Progenitor cell of endocrine pancreas (in vitro differentiated cells): ENCODE results near the gene ABHD4. TPM values are rescaled to one million over a fixed set of nuclear protein-coding genes. Genes with fewer than 3 reads are reported as not detected.

Source experiments
- DNase-seq: peaks from one replicate; pipeline ENCODE4 v3.0.0; 2021; ENCODE audit warnings: low spot score; ENCODE audit not compliant: unreplicated experiment
- H3K27ac Mint-ChIP-seq: 2 replicates; pipeline ENCODE4 v1.8.0; 2021; ENCODE audit warnings: mild to moderate bottlenecking, moderate library complexity, mixed read lengths
- H3K27me3 Mint-ChIP-seq: 2 replicates; pipeline ENCODE4 v1.8.0; 2021; ENCODE audit warnings: mixed read lengths
- H3K36me3 Mint-ChIP-seq: 2 replicates; pipeline ENCODE4 v1.8.0; 2022; ENCODE audit warnings: mixed read lengths; ENCODE audit not compliant: insufficient read depth
- H3K4me1 Mint-ChIP-seq: 2 replicates; pipeline ENCODE4 v1.8.0; 2021; ENCODE audit warnings: low read depth, mixed read lengths
- H3K4me3 Mint-ChIP-seq: 2 replicates; pipeline ENCODE4 v1.8.0; 2021; ENCODE audit warnings: low read depth, mild to moderate bottlenecking, moderate library complexity, mixed read lengths
- H3K9me3 Mint-ChIP-seq: 2 replicates; pipeline ENCODE4 v1.8.0; 2021; ENCODE audit warnings: low read depth, mixed read lengths
- CTCF ChIP-seq: fragments of 200-600 bp; sonication (generic); IDR thresholded peaks from one replicate; pipeline ENCODE4 v1.5.0; 2021; ENCODE audit warnings: antibody characterized with exemption, mild to moderate bottlenecking; ENCODE audit not compliant: unreplicated experiment
- total RNA-seq: library from RNA; stranded (reverse); gene quantifications from 2 replicates; pipeline ENCODE4 v1.2.1, GENCODE V29; 2021

ABHD4 gene
- total RNA-seq, 1 donor from 2014 or later: 25.6 TPM

- H3K27ac Mint-ChIP-seq: peak overlapping the region; percentile 98
Observed at GRCh38 chr14:22588526-22589095, 9.5 kb upstream of the ABHD4 start.

GRCh38 chr14:22589096-22589839, 8.8 kb upstream of the ABHD4 start, which contains the start of gene DAD1:
TSS of gene DAD1 (minus strand) at chr14:22589224. CDS start at chr14:22589157, 67 bp downstream.
- peaks cover 4% of the 10 kb centered on the region for H3K36me3 Mint-ChIP-seq
- DNase-seq: peak; percentile 98
- peak within 1 kb of the TSS; percentile 98 for H3K27ac Mint-ChIP-seq
- H3K27me3 Mint-ChIP-seq: peaks cover 7% of the 10 kb centered on the region
- TF ChIP-seq CTCF: peak; percentile 36
- peaks cover 16% of the 10 kb centered on the region for H3K4me1 Mint-ChIP-seq
- H3K4me3 Mint-ChIP-seq: peak within 1 kb of the TSS; percentile 97
- no peaks in the 10 kb centered on the region for H3K9me3 Mint-ChIP-seq

More at GRCh38 chr14:22588526-22589095, 9.5 kb upstream of the ABHD4 start:
- Mint-ChIP-seq H3K9me3 (no peaks in the 10 kb centered on the region), H3K4me3 (peak overlapping the region; percentile 97), H3K4me1 (peaks cover 16% of the 10 kb centered on the region), H3K27me3 (peaks cover 5% of the 10 kb centered on the region), H3K36me3 (peaks cover 4% of the 10 kb centered on the region)
- DNase-seq: no peak
- TF ChIP-seq CTCF: no peak

- H3K36me3 Mint-ChIP-seq: no peaks in the 10 kb centered on the region
- H3K4me1 Mint-ChIP-seq: peaks cover 16% of the 10 kb centered on the region
- H3K27me3 Mint-ChIP-seq: peaks cover 8% of the 10 kb centered on the region
- no peak for TF ChIP-seq CTCF
- no peak for DNase-seq
- H3K4me3 Mint-ChIP-seq: no peak overlapping the region
- peak overlapping the region; percentile 34 for H3K27ac Mint-ChIP-seq
- H3K9me3 Mint-ChIP-seq: no peaks in the 10 kb centered on the region
Observed at GRCh38 chr14:22593189-22593588, 4.9 kb upstream of the ABHD4 start.

GRCh38 chr14:22593601-22594000, 4.5 kb upstream of the ABHD4 start:
- Mint-ChIP-seq H3K36me3 (no peaks in the 10 kb centered on the region), H3K9me3 (no peaks in the 10 kb centered on the region), H3K4me1 (peaks cover 14% of the 10 kb centered on the region), H3K27ac (no peak overlapping the region), H3K27me3 (peaks cover 8% of the 10 kb centered on the region), H3K4me3 (no peak overlapping the region)
- no peak for DNase-seq
- no peak for TF ChIP-seq CTCF

- no peak overlapping the region for H3K27ac Mint-ChIP-seq
- no peak for TF ChIP-seq CTCF
- H3K9me3 Mint-ChIP-seq: no peaks in the 10 kb centered on the region
- H3K27me3 Mint-ChIP-seq: peaks cover 8% of the 10 kb centered on the region
- H3K4me3 Mint-ChIP-seq: no peak overlapping the region
- peaks cover 20% of the 10 kb centered on the region for H3K4me1 Mint-ChIP-seq
- DNase-seq: no peak
- no peaks in the 10 kb centered on the region for H3K36me3 Mint-ChIP-seq
Observed at GRCh38 chr14:22594156-22594716, 3.9 kb upstream of the ABHD4 start.
